H1 (cell line): ENCODE results near the gene EMID1. TPM values are rescaled to one million over a fixed set of nuclear protein-coding genes. Genes with fewer than 3 reads are reported as not detected.

Experiments used
- CTCF ChIA-PET: fragments of 300-600 bp; sonication (Branson Sonifier 250); formaldehyde crosslinking; loops from one replicate; lab custom pipeline; 2021; ENCODE audit not compliant: partially characterized antibody; lab: Charles Lee
- POLR2A ChIA-PET: fragments of 300-600 bp; sonication (Branson Sonifier 250); formaldehyde crosslinking; loops from one replicate; lab custom pipeline; 2021; ENCODE audit warnings: inconsistent platforms; ENCODE audit not compliant: partially characterized antibody; lab: Charles Lee
- DNase-seq, 2 experiments: peaks; one replicate each; pipeline versions ENCODE4 v3.0.0 to v3.0.0-alpha.2; 2010 to 2022; ENCODE audit warnings: low spot score in 2 of 2, low read depth in 1 of 2, mixed read lengths in 1 of 2
- FAIRE-seq: peaks from 2 replicates; lab custom pipeline; 2011; peaks lifted over from hg19 to GRCh38; lab: Jason Lieb, UNC
- H2AFZ ChIP-seq: 2 replicates; pipeline ENCODE4 v1.8.1; 2012; ENCODE audit warnings: low read length, inconsistent platforms
- H2AK5ac ChIP-seq: 2 replicates; pipeline ENCODE4 v1.6.1; 2013; ENCODE audit warnings: low read depth, low read length
- H2BK120ac ChIP-seq: replicated peaks from 2 replicates; pipeline ENCODE3; 2013; ENCODE audit warnings: low read depth, low read length, inconsistent platforms
- H2BK12ac ChIP-seq: 2 replicates; pipeline ENCODE4 v1.6.1; 2013; ENCODE audit warnings: low read depth, low read length
- H2BK15ac ChIP-seq: 2 replicates; pipeline ENCODE4 v1.6.1; 2013; ENCODE audit warnings: low read length
- H2BK20ac ChIP-seq: 2 replicates; pipeline ENCODE4 v1.6.1; 2013; ENCODE audit warnings: low read length
- H2BK5ac ChIP-seq: 2 replicates; pipeline ENCODE4 v1.6.1; 2013; ENCODE audit warnings: low read depth, low read length
- H3K14ac ChIP-seq: 2 replicates; pipeline ENCODE4 v1.6.1; 2013; ENCODE audit warnings: inconsistent platforms; ENCODE audit not compliant: insufficient read length
- H3K18ac ChIP-seq: 2 replicates; pipeline ENCODE4 v1.6.1; 2013; ENCODE audit warnings: low read length; ENCODE audit errors: extremely low read depth
- H3K23ac ChIP-seq: 2 replicates; pipeline ENCODE4 v1.6.1; 2013; ENCODE audit warnings: inconsistent platforms; ENCODE audit not compliant: insufficient read length
- H3K23me2 ChIP-seq: 2 replicates; pipeline ENCODE4 v1.6.1; 2013; ENCODE audit warnings: low read depth, low read length
- H3K27ac ChIP-seq: 2 replicates; pipeline ENCODE4 v1.6.1; 2011; ENCODE audit warnings: low read depth, low read length, inconsistent platforms
- H3K27me3 ChIP-seq, 4 experiments: replicated peaks in 1 of 4; 1 replicate in 1 of 4; 2 replicates in 3 of 4; pipeline versions ENCODE4 v1.6.1 to v1.8.1; 2011 to 2013; ENCODE audit warnings: low read length in 3 of 4, mild to moderate bottlenecking in 3 of 4, inconsistent platforms in 2 of 4, mixed read lengths in 2 of 4, moderate library complexity in 1 of 4; ENCODE audit not compliant: control insufficient read depth in 3 of 4, insufficient read depth in 3 of 4; ENCODE audit errors: extremely low read depth in 1 of 4
- H3K36me3 ChIP-seq, 4 experiments: 2 replicates each; pipeline versions ENCODE4 v1.6.1 to v1.8.1; 2011 to 2013; ENCODE audit warnings: mild to moderate bottlenecking in 4 of 4, low read length in 3 of 4, moderate library complexity in 2 of 4, control low read depth in 1 of 4, inconsistent platforms in 1 of 4; ENCODE audit not compliant: insufficient read depth in 4 of 4, control insufficient read depth in 2 of 4
- H3K4ac ChIP-seq: replicated peaks from 2 replicates; pipeline ENCODE3; 2013; ENCODE audit warnings: low read length, low read depth, mixed read lengths, inconsistent platforms; ENCODE audit not compliant: insufficient read length
- H3K4me1 ChIP-seq, 4 experiments: replicated peaks in 1 of 4; 1 replicate in 1 of 4; 2 replicates in 3 of 4; pipeline versions ENCODE4 v1.6.1 to v1.8.1; 2011 to 2013; ENCODE audit warnings: low read length in 3 of 4, inconsistent platforms in 2 of 4, mixed read lengths in 1 of 4; ENCODE audit not compliant: insufficient read depth in 4 of 4, control insufficient read depth in 3 of 4
- H3K4me2 ChIP-seq, 2 experiments: 2 replicates each; pipeline versions ENCODE4 v1.6.1 to v1.8.1; 2011 to 2013; ENCODE audit warnings: low read depth in 2 of 2, low read length in 2 of 2, control low read depth in 1 of 2, inconsistent platforms in 1 of 2, mild to moderate bottlenecking in 1 of 2; ENCODE audit not compliant: insufficient read depth in 1 of 2
- H3K4me3 ChIP-seq, 4 experiments: fragments of 200-600, 300-600 bp in 1 of 4; sonication (generic), shearing (Covaris generic), sonication (Bioruptor Twin) in 1 of 4; 2 replicates each; pipeline versions ENCODE4 v1.5.1 to v1.8.1; 2011 to 2016; ENCODE audit warnings: low read length in 4 of 4, low read depth in 3 of 4, control low read depth in 2 of 4, inconsistent platforms in 2 of 4, mild to moderate bottlenecking in 2 of 4, mixed read lengths in 1 of 4, moderate library complexity in 1 of 4; ENCODE audit not compliant: insufficient read depth in 2 of 4; ENCODE audit errors: extremely low read depth in 1 of 4
- H3K56ac ChIP-seq: replicated peaks from 2 replicates; pipeline ENCODE3; 2013; ENCODE audit warnings: low read depth, mild to moderate bottlenecking, mixed read lengths, low read length, inconsistent platforms; ENCODE audit not compliant: insufficient read length
- H3K79me1 ChIP-seq: 2 replicates; pipeline ENCODE4 v1.6.1; 2013; ENCODE audit warnings: low read depth, low read length, control low read depth
- H3K79me2 ChIP-seq, 2 experiments: 2 replicates each; pipeline versions ENCODE4 v1.6.1 to v1.8.1; 2012 to 2013; ENCODE audit warnings: low read length in 2 of 2, mild to moderate bottlenecking in 2 of 2, inconsistent platforms in 1 of 2; ENCODE audit not compliant: insufficient read depth in 2 of 2, control insufficient read depth in 1 of 2
- H3K9ac ChIP-seq, 4 experiments: replicated peaks in 1 of 4; 1 replicate in 1 of 4; 2 replicates in 3 of 4; pipeline versions ENCODE4 v1.6.1 to v1.8.1; 2011 to 2013; ENCODE audit warnings: low read depth in 3 of 4, low read length in 3 of 4, control low read depth in 2 of 4, mild to moderate bottlenecking in 2 of 4, moderate library complexity in 2 of 4, inconsistent platforms in 1 of 4; ENCODE audit errors: extremely low read depth in 1 of 4
- H3K9me3 ChIP-seq, 2 experiments: 2 replicates each; pipeline versions ENCODE4 v1.6.1 to v1.8.1; 2012 to 2013; ENCODE audit warnings: mild to moderate bottlenecking in 2 of 2, moderate library complexity in 2 of 2, control low read depth in 1 of 2, inconsistent platforms in 1 of 2, low read depth in 1 of 2, low read length in 1 of 2, mixed read lengths in 1 of 2; ENCODE audit not compliant: insufficient read depth in 2 of 2
- H4K20me1 ChIP-seq, 2 experiments: replicated peaks in 1 of 2; 2 replicates each; pipeline versions ENCODE3 to v1.8.1; 2011 to 2013; ENCODE audit warnings: inconsistent platforms in 2 of 2, low read length in 2 of 2, mild to moderate bottlenecking in 1 of 2; ENCODE audit not compliant: insufficient read depth in 2 of 2, control insufficient read depth in 1 of 2
- H4K5ac ChIP-seq: 2 replicates; pipeline ENCODE4 v1.6.1; 2013; ENCODE audit warnings: low read length, low read depth, mixed read lengths, inconsistent platforms; ENCODE audit not compliant: insufficient read length
- H4K8ac ChIP-seq: 2 replicates; pipeline ENCODE4 v1.8.0; 2013; ENCODE audit warnings: mild to moderate bottlenecking, moderate library complexity, low read length, inconsistent platforms; ENCODE audit not compliant: insufficient read depth; ENCODE audit errors: extremely low read depth
- H4K91ac ChIP-seq: replicated peaks from 2 replicates; pipeline ENCODE3; 2013; ENCODE audit warnings: low read length, mixed read lengths, inconsistent platforms; ENCODE audit not compliant: insufficient read length
- HDAC6 ChIP-seq: IDR thresholded peaks from one replicate; pipeline ENCODE4 v1.7.1; 2012; ENCODE audit warnings: low read depth, mild to moderate bottlenecking, inconsistent platforms, low read length, moderate library complexity
- RAD21 ChIP-seq, 2 experiments: IDR thresholded peaks in 1 of 2; conservative IDR thresholded peaks in 1 of 2; 2 replicates each; pipeline ENCODE4 v1.6.1; 2011; ENCODE audit warnings: low read depth in 2 of 2, low read length in 2 of 2, improper control_type of control experiment in 1 of 2, inconsistent platforms in 1 of 2, mild to moderate bottlenecking in 1 of 2, moderate library complexity in 1 of 2
- WGBS, 2 experiments: shearing (Covaris generic) in 1 of 2; methylation state at CpG; one replicate each; pipeline versions ENCODE4 v1.1.6 to v1.1.7; 2013 to 2015; ENCODE audit warnings: low lambda C conversion rate in 2 of 2, mixed read lengths in 2 of 2, inconsistent platforms in 1 of 2, low coverage in 1 of 2, missing lambda C conversion rate in 1 of 2; ENCODE audit not compliant: insufficient replicate concordance in 2 of 2, insufficient coverage in 1 of 2, insufficient read length in 1 of 2; ENCODE audit errors: extremely low coverage in 1 of 2, missing lambda C conversion rate in 1 of 2; 5-methylcytosine and 5-hydroxymethylcytosine counted together
- polyA plus RNA-seq, 7 experiments: library from polyadenylated mRNA; depleted of rRNA in 3 of 7; stranded (reverse) in 5 of 7; unstranded in 2 of 7; fragments of >200 nt in 5 of 7; fragments of 200-250 nt in 2 of 7; gene quantifications; 1 replicate in 5 of 7; 2 replicates in 1 of 7; 4 replicates in 1 of 7; pipeline versions ENCODE4 v1.2.1 to v1.2.3, GENCODE V29; 2011 to 2013; ENCODE audit warnings: missing spikeins in 2 of 7, mixed read lengths in 2 of 7
- total RNA-seq: library from RNA; stranded (reverse); fragmentation: NEBNext Ultra II Directional; extraction: Animal tissue kit (Norgen Biotek cat#: 25700); gene quantifications from 2 replicates; pipeline ENCODE4 v1.2.1, GENCODE V29; 2021
- TF ChIP-seq, protein P1 (sequence below), 3 experiments: IDR thresholded peaks; 1 replicate in 2 of 3; 2 replicates in 1 of 3; pipeline versions ENCODE4 v1.5.1 to v1.6.1; 2011; ENCODE audit warnings: low read length in 3 of 3, mild to moderate bottlenecking in 3 of 3, inconsistent platforms in 2 of 3, low read depth in 1 of 3, moderate library complexity in 1 of 3; ENCODE audit not compliant: insufficient read depth in 1 of 3; ENCODE audit errors: control extremely low read depth in 1 of 3

The EMID1 gene
- total and polyA plus RNA-seq, 2 of the 8 experiments (the other 6 are each of a cell fraction or from before 2014, with no cell fraction given): 3.9 to 7.4 TPM

DNA sequence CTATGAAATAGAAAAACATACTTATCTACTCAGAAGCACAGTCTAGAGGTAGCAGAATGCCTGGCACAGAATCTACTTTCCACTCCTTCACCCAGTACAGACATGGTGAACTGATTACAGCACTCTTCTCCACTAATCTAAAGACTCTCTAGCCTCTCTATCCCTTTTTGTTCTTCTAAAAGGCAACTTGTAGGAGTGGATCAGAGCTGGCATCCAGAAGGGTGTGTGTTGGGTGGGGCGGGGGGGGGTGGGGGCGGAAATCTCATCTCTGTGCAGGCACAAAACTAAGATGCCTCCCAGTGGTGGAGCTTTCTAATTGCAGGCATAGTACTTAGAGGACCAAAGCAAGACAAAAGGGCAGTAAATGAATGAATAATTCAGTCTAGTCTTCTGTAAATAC lies 11.5 kb upstream of the EMID1 start:
- Histone ChIP-seq H2AK5ac (no peak overlapping the region), H3K4me2 (no peak overlapping the region)
- CTCF ChIA-PET: interaction anchor here (0.8 to 4.1 kb wide), 8 partner anchors 9 to 122 kb away, joined by 3 to 18 read pairs (median 4); no protein-coding TSS in a partner anchor

More for the DNA sequence above, 11.5 kb upstream of the EMID1 start:
- no peak for FAIRE-seq
- POLR2A ChIA-PET: no interaction called here
- H3K79me1 ChIP-seq: no peaks in the 10 kb centered on the region
- H3K9me3 ChIP-seq: no peaks in the 10 kb centered on the region
- no peak overlapping the region for H4K5ac ChIP-seq
- 100% methylated on average over 1 of the region's 2 CpGs; no CpG with 5 or more reads in 1 of the 2 experiments for WGBS, 2 experiments
- H2BK5ac ChIP-seq: no peak overlapping the region
- no peak overlapping the region for H2BK12ac ChIP-seq
- H3K27me3 ChIP-seq: no peaks in the 10 kb centered on the region
- H3K23me2 ChIP-seq: no peaks in the 10 kb centered on the region; the same call in 1 of the 2 replicates
- H2BK15ac ChIP-seq: no peak overlapping the region
- H4K8ac ChIP-seq: no peak overlapping the region
- H3K4me1 ChIP-seq: no peaks in the 10 kb centered on the region
- no peak overlapping the region for H4K91ac ChIP-seq
- H3K27ac ChIP-seq: no peak overlapping the region
- no peaks in the 10 kb centered on the region for H3K79me2 ChIP-seq
- no peak overlapping the region for H3K18ac ChIP-seq
- no peaks in the 10 kb centered on the region for H3K36me3 ChIP-seq
- TF ChIP-seq, protein P1, sequence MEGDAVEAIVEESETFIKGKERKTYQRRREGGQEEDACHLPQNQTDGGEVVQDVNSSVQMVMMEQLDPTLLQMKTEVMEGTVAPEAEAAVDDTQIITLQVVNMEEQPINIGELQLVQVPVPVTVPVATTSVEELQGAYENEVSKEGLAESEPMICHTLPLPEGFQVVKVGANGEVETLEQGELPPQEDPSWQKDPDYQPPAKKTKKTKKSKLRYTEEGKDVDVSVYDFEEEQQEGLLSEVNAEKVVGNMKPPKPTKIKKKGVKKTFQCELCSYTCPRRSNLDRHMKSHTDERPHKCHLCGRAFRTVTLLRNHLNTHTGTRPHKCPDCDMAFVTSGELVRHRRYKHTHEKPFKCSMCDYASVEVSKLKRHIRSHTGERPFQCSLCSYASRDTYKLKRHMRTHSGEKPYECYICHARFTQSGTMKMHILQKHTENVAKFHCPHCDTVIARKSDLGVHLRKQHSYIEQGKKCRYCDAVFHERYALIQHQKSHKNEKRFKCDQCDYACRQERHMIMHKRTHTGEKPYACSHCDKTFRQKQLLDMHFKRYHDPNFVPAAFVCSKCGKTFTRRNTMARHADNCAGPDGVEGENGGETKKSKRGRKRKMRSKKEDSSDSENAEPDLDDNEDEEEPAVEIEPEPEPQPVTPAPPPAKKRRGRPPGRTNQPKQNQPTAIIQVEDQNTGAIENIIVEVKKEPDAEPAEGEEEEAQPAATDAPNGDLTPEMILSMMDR (IDR thresholded peaks at IDR 0.05; ENCODE audit: control extremely low read depth in 1 of 3, insufficient read depth in 1 of 3, low read depth in 1 of 3, low read length in 3 of 3): peak in 1 of 3 experiments; percentile 46; a peak in 1 of 4 replicates
- TF ChIP-seq RAD21 (IDR thresholded peaks at IDR 0.05 in 1 of 2, conservative IDR thresholded peaks at IDR 0.05 in 1 of 2; ENCODE audit: low read depth in 2 of 2, low read length in 2 of 2) (0 out of 4 replicates have a peak, but pooled peaks of 1 of the 2 experiments have one; percentile 4), HDAC6 (no peak)
- no peaks in the 10 kb centered on the region for H4K20me1 ChIP-seq
- H3K56ac ChIP-seq: no peak overlapping the region
- H2BK20ac ChIP-seq: no peak overlapping the region
- DNase-seq: no peak
- H3K4me3 ChIP-seq: no peak overlapping the region
- H2AFZ ChIP-seq: no peak overlapping the region
- no peak overlapping the region for H3K4ac ChIP-seq
- H3K23ac ChIP-seq: no peak overlapping the region
- no peak overlapping the region for H2BK120ac ChIP-seq
- H3K14ac ChIP-seq: no peak overlapping the region
- no peak overlapping the region for H3K9ac ChIP-seq
